HFF-Myc (cell line): ENCODE results near the gene TULP4.

Experiments used
- DNase-seq: peaks from one replicate; pipeline ENCODE4 v3.0.0-alpha.2; 2011; ENCODE audit warnings: low read depth; ENCODE audit errors: extremely low read depth
- H3K4me3 ChIP-seq: replicated peaks from 2 replicates; pipeline ENCODE4 v1.5.1; 2011; ENCODE audit warnings: low read depth, mild to moderate bottlenecking, control low read depth, low read length
- TF ChIP-seq, protein P1 (sequence below): IDR thresholded peaks from 2 replicates; pipeline ENCODE4 v1.5.1; 2012; ENCODE audit warnings: mild to moderate bottlenecking, low read depth, low read length, control low read depth; ENCODE audit errors: missing control alignments

Gene TULP4

DNA sequence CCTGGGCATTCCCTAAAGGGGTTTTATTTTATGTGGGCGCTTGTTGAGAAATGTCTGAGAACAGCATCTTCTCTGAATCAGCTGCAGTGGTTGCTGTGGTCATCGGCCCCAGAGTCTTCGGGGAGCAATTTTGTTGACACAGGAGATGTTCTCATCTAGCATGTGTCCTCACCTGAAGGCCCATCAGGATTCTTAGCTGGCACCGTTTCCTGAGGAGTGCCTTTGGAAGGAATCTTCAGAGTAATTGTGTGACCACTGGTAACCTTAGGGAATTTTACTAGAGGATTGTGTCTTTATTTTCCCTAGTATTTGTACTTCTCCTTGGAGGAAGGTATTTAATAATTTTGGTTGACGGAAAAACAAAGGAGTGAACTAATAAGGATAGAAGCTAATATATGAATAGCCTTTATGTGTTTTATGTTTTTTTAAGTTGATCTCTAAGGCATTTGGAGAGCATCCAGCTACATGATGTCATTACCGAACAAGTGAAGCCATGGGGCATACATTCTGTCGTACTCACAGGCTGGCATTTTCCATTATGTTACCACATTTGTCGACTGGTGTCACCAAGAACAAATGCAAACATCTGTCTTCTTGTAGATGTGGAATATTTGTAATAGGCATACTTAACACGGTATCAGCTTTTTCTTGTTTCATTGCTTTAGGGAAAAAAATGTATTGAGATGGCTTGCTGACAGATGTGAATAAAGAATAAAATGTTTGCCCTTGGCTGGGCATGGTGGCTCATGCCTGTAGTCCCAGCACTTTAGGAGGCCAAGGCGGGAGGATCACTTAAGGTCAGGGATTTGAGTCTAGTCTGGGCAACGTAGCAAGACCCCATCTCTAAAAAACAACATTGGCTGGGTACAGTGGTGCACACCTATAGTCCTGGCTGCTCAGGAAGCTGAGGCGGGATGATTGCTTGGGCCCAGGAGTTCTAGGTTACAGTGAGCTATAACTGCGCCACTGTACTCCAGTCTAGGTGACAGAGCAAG, 41.9 kb downstream of the TULP4 start:
- H3K4me3 ChIP-seq: no peak overlapping the region
- TF ChIP-seq, protein P1, sequence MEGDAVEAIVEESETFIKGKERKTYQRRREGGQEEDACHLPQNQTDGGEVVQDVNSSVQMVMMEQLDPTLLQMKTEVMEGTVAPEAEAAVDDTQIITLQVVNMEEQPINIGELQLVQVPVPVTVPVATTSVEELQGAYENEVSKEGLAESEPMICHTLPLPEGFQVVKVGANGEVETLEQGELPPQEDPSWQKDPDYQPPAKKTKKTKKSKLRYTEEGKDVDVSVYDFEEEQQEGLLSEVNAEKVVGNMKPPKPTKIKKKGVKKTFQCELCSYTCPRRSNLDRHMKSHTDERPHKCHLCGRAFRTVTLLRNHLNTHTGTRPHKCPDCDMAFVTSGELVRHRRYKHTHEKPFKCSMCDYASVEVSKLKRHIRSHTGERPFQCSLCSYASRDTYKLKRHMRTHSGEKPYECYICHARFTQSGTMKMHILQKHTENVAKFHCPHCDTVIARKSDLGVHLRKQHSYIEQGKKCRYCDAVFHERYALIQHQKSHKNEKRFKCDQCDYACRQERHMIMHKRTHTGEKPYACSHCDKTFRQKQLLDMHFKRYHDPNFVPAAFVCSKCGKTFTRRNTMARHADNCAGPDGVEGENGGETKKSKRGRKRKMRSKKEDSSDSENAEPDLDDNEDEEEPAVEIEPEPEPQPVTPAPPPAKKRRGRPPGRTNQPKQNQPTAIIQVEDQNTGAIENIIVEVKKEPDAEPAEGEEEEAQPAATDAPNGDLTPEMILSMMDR: no peak
- DNase-seq: no peak

DNA sequence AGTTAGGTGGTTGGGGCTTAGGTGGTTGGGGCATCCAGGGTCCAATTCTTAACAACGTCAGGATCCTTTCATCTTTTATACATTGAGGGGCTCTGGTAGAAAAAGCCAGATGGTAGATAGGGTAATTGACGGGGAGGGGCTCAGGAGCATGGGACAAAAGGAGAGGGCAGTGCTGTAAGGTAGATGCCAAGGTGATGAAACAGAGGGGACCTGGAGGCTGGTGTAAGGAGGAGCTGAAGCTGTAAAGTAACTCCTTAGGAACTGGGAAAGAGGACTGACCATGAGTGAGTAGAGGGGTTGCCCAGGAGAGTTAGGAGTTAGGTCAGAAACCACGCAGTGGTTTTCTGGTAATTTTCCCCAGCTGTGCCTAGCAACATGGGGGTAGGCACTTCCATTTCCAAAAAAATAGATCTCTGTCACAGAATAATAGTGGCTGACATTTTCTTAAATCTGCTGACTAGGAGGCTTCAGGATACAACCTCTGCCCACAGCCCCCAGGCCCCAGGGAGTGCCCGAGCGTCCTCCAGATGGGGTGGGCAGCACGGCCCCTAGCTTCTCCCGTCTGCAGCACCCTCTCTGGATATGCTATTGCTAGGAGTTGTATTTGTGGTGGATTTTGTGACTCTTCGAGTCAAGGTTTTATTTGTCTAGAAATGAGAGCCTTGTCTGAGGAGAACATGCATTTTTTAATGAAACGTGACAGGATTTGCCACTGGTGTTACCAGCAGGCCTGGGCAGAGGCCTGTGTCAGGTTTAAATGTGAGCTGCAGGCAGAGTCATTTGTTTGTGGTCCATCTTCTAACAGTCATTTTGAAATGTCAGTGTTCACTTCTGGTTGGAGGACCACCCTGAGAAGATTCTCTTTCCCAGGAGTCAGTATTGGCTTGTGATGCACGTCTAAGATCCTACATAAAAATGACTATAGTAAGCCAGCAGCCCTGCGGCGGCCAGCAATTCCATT, 44.6 kb downstream of the TULP4 start:
- no peak overlapping the region for H3K4me3 ChIP-seq
- TF ChIP-seq, protein P1: no peak
- DNase-seq: no peak

DNA sequence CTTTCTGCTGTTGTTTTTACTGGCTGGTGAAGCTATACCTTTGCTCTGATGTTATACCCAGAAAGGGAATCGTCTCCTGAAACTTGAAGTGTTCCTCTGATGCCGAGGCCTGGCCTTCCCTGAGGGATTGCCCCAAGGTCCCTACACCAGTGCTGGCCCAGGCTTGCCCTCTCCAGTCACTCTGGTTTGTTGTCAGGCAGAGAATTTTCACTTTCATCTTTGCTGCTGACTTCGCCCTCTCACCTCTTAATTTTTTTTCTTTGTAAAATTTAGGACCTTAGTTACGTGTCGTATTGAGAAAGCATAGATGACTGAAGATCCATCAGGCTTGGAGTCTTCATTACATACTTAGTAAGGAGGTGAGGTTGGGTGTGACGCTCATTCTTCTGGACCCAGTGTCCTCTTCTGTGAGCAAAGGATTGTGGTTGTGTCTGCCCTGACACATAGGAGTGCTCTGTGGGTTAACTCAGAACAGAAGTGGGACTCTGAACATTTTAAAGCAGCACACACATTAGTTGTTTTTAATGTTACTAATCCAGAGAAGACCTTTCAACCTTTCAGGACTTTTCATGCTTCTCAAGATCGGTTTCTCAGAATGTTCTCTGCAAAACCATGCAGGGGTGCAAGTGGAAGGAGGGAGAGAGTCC, 45.4 kb downstream of the TULP4 start:
- H3K4me3 ChIP-seq: no peak overlapping the region
- TF ChIP-seq, protein P1: no peak
- no peak for DNase-seq

DNA sequence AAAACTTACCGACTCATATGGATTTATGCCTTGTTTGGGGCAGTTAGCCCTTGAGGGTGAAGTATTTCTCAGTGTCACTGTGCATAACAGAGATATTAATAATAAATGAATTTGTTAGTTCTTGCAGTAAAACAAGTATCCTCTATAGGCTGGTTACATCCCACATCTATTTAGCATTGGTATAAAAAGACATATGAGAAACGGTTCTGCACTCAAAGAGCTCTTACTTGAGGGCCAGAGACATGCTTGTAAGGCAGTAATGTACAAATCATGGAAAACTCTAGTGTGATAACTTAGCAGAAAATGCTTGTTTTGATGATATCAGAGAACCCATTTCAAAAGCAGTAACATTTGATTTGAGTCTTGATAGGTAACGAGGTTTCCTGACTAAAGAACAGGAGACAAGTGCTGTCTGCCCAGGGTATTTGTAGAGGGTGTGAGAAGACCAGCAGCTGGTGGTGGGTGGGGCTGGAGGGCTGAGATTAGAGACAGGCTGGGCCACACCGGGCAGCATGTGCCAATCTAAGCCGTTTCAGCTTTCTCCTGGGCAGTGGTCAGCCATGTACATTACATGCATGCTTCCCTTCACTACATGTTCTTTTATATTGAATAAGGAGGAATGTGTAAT, 46.3 kb downstream of the TULP4 start:
- no peak overlapping the region for H3K4me3 ChIP-seq
- no peak for DNase-seq
- TF ChIP-seq, protein P1: no peak

DNA sequence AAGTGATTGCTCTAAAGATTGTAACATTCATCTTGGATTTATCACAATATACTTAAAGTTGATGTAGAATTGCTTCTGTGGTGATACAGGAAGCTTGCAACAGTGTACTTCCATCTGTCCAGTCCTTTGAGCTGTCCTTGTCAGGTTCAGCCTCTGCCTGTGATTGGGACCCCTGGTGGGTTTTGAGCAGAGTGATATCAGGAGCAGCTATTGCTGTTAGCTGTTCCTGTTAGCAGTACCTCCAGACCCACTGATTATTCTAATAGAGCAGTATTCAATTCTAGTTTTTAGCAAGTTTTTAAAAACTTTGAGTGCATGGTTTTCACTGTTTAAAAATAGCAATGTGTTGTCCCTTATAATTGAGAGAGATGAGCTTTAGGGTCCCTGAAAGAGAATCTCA, 48.8 kb downstream of the TULP4 start:
- H3K4me3 ChIP-seq: no peak overlapping the region
- TF ChIP-seq, protein P1: no peak
- no peak for DNase-seq
